Measurements from ENCODE around the gene HOXC6.
"Not testable (repeated sequence)": the region's sequence is repeated elsewhere in the genome, so short reads cannot be mapped to it uniquely, and the experiment has no call there.

The HOXC6 gene

DNA sequence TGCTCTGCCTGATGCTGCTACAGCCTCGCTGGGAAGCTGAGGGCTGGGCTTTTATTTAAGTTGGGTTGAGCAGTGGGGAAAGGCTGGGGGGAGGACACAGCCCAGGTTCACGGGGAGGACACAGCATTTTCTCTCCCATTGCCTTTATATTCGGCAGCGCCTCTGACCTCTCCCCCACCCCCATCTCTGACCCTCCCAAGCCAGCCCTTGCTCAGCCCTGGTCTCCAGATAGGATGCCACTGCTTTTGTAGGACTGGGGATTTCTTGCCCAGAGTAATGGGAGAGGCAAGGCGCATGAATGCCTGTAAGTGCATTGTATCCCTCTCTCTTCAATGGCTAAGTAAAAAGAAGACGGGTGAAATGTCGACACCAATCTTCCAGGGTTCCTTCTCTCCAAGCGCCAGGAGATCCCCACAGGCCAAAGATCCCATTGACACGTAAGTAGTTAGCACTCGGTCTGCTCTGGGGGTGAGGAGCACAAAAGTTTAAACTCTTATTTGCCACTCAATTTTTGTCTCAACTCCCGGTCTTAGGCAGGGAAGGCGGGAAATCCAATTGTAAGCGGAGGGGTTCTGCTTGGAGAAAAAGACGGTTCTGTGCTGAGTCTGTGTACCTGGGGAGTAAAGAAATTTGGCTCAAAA is 30.0 kb downstream of the HOXC6 start:
- DNase-seq = no peak

DNA sequence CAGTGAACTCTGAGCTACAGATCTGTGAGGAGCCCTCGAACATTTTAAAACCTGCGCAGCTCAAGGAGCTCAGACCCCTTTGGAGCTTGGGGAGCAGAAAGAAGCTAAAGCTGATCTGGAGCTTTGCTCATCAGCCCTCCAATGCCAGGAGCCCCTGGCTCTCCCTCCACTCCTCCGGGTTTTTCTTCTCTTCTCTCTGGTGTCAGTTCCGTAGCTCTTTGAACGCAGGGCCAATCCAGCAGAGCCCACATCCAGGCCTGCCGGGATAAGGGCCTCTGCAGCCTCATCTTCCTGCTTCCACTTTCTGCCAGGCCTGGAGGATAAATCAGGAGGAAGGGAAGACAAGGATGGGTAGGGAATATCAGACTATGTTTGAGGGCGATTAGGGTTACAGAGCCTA is 31.4 kb downstream of the HOXC6 start:
- DNase-seq = no peak

DNA sequence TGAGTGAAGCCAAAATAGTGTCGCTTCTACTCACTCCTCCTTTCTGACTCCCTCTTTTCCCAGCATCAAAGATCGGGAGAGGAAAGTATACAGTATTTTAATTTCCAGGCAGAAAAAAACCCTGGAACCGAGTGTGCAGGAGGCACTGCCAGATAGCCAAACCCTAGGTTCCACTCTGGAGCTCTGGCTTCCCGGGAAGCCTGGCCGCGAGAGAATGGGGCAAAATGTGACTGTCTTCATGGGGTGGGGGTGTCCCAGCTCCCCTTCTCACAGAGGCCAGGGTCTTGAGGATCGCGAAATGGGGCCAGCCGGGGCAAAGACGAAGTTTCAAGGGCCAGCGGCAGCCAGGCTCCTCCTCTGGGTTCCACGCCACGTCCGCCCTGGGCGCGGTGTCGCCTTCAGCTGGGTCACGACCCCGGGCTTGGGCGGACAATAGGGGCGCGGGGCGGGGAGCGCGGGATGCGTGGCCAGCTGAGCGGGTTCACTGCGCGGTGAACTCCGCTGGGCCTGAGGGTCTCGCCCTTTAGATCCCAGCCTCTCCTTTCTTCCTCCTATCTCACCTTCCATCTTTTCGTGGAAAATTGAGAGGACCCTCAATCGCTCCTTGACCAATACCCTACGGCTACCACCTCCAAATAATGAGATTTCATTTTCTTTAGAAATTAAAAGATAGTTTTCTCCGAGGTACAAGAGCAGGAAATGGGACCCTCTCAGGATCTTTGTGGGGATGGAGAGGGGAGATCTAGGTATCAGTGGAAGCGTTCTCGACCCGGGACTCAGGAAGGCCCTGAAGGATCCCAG is 32.1 kb downstream of the HOXC6 start:
- DNase-seq = no peak

DNA sequence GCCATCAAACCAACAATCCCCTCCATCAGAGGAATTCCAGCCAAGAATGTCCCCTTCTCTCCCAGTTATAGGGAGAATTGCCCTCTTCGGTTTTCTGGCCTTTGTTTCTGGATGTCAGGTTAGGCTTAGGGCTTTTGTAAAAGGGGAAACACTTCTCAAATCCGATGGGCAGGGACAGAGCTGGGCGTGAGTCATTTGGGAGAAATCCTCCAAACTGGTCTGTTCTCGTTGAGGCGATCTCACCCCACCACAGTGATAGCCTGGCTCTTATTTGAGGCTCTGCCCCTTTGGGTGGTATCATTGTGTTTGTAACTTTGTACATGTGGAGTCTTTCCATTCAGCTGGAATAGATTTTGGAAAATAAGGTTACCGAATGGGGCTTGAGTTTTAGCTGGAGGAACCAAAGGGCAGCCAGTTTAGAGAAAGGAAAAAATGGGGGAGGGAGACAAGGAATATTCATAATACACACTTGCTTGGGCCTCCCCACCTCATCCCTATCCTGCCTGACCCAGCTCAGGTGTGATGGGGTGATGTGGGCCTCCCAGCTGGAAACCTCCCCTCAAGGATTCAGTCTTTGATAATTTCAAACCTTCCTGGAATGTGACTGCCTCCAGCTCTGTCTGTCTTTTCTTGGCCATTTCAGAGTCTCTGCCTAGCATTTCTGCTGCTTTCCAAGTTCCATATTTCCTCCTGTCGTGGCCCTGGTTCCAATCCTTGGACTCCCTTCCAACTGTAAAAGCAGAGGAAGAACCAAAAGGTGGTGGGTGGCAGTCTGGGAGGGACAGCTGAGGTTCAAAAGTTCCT is 32.9 kb downstream of the HOXC6 start:
- no peak for DNase-seq

DNA sequence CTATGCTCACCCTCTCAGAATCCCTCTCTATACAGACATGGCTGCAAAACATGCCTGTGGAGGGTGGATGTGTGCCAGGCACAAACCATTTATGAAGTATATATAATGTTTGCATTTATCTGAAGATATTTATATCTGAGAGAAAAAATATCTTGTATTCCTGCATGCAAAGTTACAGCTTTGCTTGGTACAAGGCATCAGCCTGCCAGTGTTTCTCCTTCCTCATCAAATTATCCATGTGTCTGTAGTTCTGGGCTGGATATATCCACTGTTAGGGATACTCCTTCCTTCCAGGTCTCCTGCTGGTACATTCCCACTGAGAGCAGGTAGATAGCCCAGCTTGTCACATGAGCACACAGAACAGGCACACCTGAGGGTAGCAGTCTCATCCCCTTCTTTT is 37.4 kb downstream of the HOXC6 start:
- no peak for DNase-seq

DNA sequence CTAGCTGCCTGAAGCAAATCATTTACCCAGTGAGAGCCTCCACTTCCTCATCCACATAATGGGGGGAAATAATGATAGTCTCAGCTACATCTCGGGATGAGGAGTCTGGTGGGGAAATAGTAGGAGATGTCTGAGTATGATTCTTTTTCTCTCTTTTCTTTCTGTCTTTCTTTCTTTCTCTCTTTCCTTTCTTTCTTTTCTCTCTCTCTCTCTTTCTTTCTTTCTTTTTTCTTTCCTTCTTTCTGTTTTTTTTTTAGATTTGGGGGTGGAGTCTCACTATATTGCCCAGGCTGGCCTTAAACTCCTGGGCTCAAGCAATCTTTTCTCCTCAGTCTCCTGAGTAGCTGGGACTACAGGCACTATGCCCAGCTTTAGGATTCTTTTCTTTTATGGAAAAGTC is 38.2 kb downstream of the HOXC6 start:
- no peak for DNase-seq

DNA sequence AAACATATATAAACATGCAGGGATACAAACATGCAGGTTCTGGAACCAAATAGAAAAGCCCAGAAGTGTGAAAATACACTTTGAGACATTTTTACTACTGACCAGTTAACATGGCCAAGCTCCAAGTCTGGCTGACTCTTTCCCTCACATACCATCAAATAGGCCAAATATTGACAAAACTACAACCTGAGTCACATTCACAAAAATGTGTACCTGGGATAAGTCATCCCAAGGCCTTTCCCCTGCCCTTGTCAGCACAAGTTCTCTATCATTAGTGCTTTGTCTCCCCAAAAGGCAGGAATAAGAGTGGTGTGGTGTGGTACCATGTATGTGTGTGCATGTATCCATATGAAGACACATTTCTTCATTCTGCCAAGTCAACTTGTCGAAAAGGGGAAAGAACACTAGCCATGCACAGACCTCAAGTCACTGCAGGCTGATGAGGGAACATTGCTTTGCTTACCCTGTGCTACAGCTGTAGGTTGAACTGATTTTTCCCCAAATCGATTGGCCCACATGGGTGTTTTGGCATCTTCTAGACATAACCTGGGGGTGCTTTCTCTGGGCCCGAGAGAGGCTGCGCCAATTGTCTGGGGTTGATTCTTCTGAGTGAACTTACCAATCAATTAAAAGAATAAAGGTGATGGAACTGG is 40.3 kb downstream of the HOXC6 start:
- no peak for DNase-seq

DNA sequence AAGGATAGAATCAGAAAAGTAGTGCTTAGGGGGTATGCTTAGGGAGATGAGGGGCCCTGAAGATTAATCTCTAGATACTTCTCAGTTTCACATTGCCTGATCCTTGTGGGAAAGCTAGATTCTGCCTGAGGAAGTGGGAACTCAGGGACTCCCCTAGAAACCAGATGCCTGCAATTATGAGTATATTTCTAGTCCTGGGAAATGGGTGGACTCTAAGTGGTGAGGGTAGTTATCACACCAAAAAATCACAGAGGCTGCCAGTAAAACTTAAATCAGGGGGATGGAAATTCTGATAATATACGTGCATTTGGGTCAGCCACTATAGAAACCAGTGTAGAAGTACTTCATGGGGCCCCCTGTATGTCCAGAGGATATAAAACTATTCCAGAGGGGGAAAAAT is 43.7 kb downstream of the HOXC6 start:
- no peak for DNase-seq

DNA sequence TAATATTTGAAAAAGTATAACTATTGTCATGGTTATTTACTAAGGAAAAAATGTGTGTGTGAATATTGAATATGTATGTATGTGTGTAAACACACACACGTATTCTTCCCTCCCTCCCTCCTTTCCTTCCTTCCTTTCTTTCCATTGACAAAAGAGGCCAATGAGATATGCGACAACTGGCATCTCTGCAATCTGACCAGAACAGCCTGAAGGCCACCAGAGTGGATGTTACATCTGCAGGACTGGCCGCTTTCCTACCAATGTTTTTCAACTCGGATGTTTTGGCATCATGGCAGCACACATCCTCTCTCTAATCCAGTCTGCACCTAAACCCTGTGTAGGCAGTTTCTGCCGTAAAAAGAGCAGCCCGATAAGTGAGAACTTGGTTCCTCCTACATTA is 46.1 kb downstream of the HOXC6 start:
- no peak for DNase-seq

DNA sequence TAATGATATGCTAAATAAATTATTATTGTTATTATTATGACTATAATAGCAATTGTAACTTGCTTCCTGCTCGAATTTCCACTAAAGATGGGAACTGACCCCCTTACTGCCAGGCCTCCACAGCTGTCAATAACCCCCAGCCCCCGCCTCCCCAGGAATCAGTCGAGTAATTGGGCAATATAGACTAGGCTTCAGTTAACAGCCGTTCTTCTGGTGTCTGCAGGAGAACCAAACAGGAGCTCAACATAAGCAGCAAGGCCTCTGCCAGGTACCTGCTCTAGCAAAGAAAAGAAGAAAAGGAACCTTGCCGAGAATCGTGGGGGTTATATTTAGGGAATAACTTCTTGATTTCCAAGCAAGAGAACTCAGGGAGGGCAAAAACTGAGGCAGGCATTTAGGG is 47.2 kb downstream of the HOXC6 start:
- DNase-seq = no peak

DNA sequence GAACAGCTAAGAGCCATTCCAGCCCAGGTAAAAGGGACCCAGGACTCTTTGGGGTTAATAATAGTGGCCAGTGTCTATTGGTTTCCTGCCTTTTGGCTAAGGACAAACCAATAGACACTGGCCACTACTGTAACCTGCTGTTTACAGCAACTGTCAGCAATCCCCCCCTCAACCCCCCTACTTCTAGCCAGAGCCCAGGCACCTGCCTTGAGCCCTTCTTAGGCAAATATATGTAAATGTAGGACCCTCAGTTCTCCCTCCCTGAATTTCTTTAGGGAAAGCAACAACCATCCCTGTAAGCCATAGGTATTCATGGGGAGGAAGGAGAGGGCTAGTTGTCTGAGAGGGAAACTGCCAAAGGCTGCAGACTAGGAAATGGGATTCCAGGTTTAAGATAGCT is 47.7 kb downstream of the HOXC6 start:
- DNase-seq = no peak

DNA sequence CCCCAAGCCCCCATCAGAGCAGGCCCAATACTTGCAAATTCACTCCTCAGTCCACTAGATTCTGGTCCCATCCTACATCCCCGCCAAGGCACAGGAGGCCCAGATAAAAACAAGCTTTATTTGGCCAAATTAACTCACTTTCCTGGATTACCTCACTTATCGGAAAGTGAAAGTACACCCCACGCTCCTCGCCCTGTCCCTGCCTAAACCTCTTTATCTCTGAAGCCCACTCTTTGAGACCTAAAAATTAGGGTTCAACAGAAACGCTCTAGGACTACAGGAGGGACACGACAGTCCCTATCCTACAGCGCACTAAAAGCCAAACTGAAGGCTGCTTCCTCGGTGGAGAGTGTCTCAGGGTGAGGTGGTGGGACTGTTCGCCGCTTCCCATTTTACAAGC is 49.6 kb downstream of the HOXC6 start:
- DNase-seq = not testable (repeated sequence)

DNA sequence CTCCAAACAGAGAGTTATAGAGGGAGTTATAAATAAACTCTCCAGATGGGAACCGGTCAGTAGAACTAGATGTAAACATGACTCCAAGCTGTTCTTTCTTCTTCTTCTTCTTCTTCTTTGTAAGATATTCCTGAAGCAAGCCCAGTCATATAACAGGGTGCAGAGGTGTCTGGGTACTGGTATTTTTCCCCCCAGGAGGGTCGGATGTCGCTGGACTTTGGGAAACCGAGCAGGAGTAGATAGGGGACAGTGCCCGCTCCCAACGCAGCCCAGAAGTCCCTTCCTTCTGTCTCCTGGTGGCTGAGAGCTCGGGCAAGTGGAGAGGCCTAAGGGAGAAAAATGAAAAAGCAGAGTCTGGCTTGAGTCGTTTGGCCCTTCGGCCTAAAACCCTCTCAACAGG is 50.9 kb downstream of the HOXC6 start:
- not testable (repeated sequence) for DNase-seq
